ENCODE results near the gene TNFAIP2.

- no peak for TF ChIP-seq CTCF (conservative IDR thresholded peaks at IDR 0.05)
- TF ChIP-seq EZH2 (IDR thresholded peaks at IDR 0.05; ENCODE audit: low read depth), result no peak
These were observed 2.1 kb downstream of the TNFAIP2 start for GRCh38 chr14:103125098-103126070.

All from PC-9 (cell line).